ENCODE data around the gene GATA1. TPM values are rescaled to one million over a fixed set of nuclear protein-coding genes. Genes with fewer than 3 reads are reported as not detected.

The GATA1 gene
- 1.2 TPM for total RNA-seq
- long read RNA-seq: 0 reads

- intact Hi-C loops (cut with DNase I): no loop called here
- Histone ChIP-seq H3K27ac (no peak within 1 kb of the TSS), H3K27me3 (ENCODE audit: low read depth) (no peaks in the 10 kb centered on the region), H3K4me1 (no peaks in the 10 kb centered on the region), H3K9me3 (no peaks in the 10 kb centered on the region), H3K36me3 (no peaks in the 10 kb centered on the region), H3K4me3 (no peak within 1 kb of the TSS)
- no peak for TF ChIP-seq CTCF (IDR thresholded peaks at IDR 0.05)
- no peak for DNase-seq
- ATAC-seq: no peak
Measured at GRCh38 chrX:48786341-48786800, at the start of gene GATA1. GATA1 (plus strand) TSS chrX:48786590; CDS start chrX:48791110, 4,520 bp downstream.

- no peaks in the 10 kb centered on the region for H3K9me3 ChIP-seq
- no peaks in the 10 kb centered on the region for H3K27me3 ChIP-seq (ENCODE audit: low read depth)
- intact Hi-C loops (cut with DNase I): no loop called here
- no peak for TF ChIP-seq CTCF (IDR thresholded peaks at IDR 0.05)
- ATAC-seq: no peak
- no peak for DNase-seq
- H3K36me3 ChIP-seq: no peaks in the 10 kb centered on the region
- no peaks in the 10 kb centered on the region for H3K4me1 ChIP-seq
- peak overlapping the region; percentile 89 for H3K27ac ChIP-seq
- peak overlapping the region; percentile 62 for H3K4me3 ChIP-seq
Measured at GRCh38 chrX:48736878-48737212, 49.5 kb upstream of the GATA1 start.

- ATAC-seq: peak; percentile 99 to 100
- Histone ChIP-seq H3K36me3 (no peaks in the 10 kb centered on the region), H3K9me3 (no peaks in the 10 kb centered on the region), H3K27me3 (ENCODE audit: low read depth) (no peaks in the 10 kb centered on the region), H3K27ac (peak overlapping the region; percentile 89), H3K4me1 (no peaks in the 10 kb centered on the region), H3K4me3 (peak overlapping the region; percentile 62)
- TF ChIP-seq CTCF (IDR thresholded peaks at IDR 0.05): no peak
- intact Hi-C loops (cut with DNase I): no loop called here
- DNase-seq: peak; percentile 93
Measured at GRCh38 chrX:48737213-48737938, 49.0 kb upstream of the GATA1 start.

- H3K9me3 ChIP-seq: no peaks in the 10 kb centered on the region
- no peak for TF ChIP-seq CTCF (IDR thresholded peaks at IDR 0.05)
- no peak for ATAC-seq
- H3K27ac ChIP-seq: peak overlapping the region; percentile 89
- H3K36me3 ChIP-seq: no peaks in the 10 kb centered on the region
- intact Hi-C loops (cut with DNase I): no loop called here
- no peaks in the 10 kb centered on the region for H3K4me1 ChIP-seq
- no peak for DNase-seq
- peak overlapping the region; percentile 62 for H3K4me3 ChIP-seq
- H3K27me3 ChIP-seq (ENCODE audit: low read depth): no peaks in the 10 kb centered on the region
Measured at GRCh38 chrX:48737940-48738339, 48.5 kb upstream of the GATA1 start.

- no peaks in the 10 kb centered on the region for H3K4me1 ChIP-seq
Measured at GRCh38 chrX:48741834-48742233, 44.6 kb upstream of the GATA1 start.

More at GRCh38 chrX:48741834-48742233, 44.6 kb upstream of the GATA1 start:
- Histone ChIP-seq H3K9me3 (no peaks in the 10 kb centered on the region), H3K4me3 (no peak overlapping the region), H3K36me3 (no peaks in the 10 kb centered on the region), H3K27ac (no peak overlapping the region), H3K27me3 (ENCODE audit: low read depth) (no peaks in the 10 kb centered on the region)
- no peak for DNase-seq
- no peak for TF ChIP-seq CTCF (IDR thresholded peaks at IDR 0.05)
- ATAC-seq: no peak
- intact Hi-C loops (cut with DNase I): no loop called here

All from lower lobe of right lung (tissue), 2 donors.